Common myeloid progenitor, CD34-positive (primary cell): ENCODE measurements around the gene FASLG.

Experiments used
- CTCF ChIA-PET: fragments of 350-600 bp; sonication (Branson Sonifier 250); formaldehyde crosslinking; loops from one replicate; lab custom pipeline; 2021; ENCODE audit warnings: antibody characterized with exemption; lab: Charles Lee
- POLR2A ChIA-PET: fragments of 350-600 bp; sonication (Branson Sonifier 250); formaldehyde crosslinking; loops from one replicate; lab custom pipeline; 2021; ENCODE audit warnings: antibody characterized with exemption; lab: Charles Lee
- DNase-seq, 3 donors: peaks; one replicate each; pipeline versions ENCODE4 v3.0.0 to v3.0.0-alpha.2; 2013
- H3K27ac ChIP-seq, 2 experiments: 1 replicate in 1 of 2; 2 replicates in 1 of 2; pipeline ENCODE4 v1.7.0; 2013; ENCODE audit warnings: inconsistent platforms in 2 of 2, low read length in 2 of 2, mild to moderate bottlenecking in 2 of 2, low read depth in 1 of 2, moderate library complexity in 1 of 2; ENCODE audit not compliant: severe bottlenecking in 2 of 2, insufficient read depth in 1 of 2, poor library complexity in 1 of 2
- H3K27me3 ChIP-seq, 5 experiments: replicated peaks in 2 of 5; 1 replicate in 3 of 5; 2 replicates in 2 of 5; pipeline versions ENCODE4 v1.6.1 to v1.7.0; 2013; ENCODE audit warnings: low read length in 4 of 5, mild to moderate bottlenecking in 2 of 5, moderate library complexity in 2 of 5, inconsistent platforms in 1 of 5; ENCODE audit not compliant: insufficient read depth in 5 of 5, control insufficient read depth in 4 of 5
- H3K36me3 ChIP-seq, 4 experiments: 1 replicate in 2 of 4; 2 replicates in 2 of 4; pipeline versions ENCODE4 v1.6.1 to v1.7.0; 2013; ENCODE audit warnings: low read length in 3 of 4, control low read depth in 1 of 4, mild to moderate bottlenecking in 1 of 4; ENCODE audit not compliant: control insufficient read depth in 4 of 4, insufficient read depth in 4 of 4
- H3K4me1 ChIP-seq, 4 experiments: 1 replicate in 3 of 4; 2 replicates in 1 of 4; pipeline versions ENCODE4 v1.6.1 to v1.7.1; 2013; ENCODE audit warnings: low read length in 3 of 4, mild to moderate bottlenecking in 3 of 4, control low read depth in 1 of 4, inconsistent platforms in 1 of 4, moderate library complexity in 1 of 4; ENCODE audit not compliant: control insufficient read depth in 4 of 4, insufficient read depth in 4 of 4; ENCODE audit errors: control extremely low read depth in 1 of 4
- H3K4me3 ChIP-seq, 7 experiments: 1 replicate in 4 of 7; 2 replicates in 3 of 7; pipeline versions ENCODE4 v1.5.1 to v1.7.0; 2013; ENCODE audit warnings: mild to moderate bottlenecking in 7 of 7, low read length in 6 of 7, moderate library complexity in 6 of 7, inconsistent platforms in 2 of 7, low read depth in 2 of 7, control low read depth in 1 of 7; ENCODE audit not compliant: insufficient read depth in 4 of 7, control insufficient read depth in 1 of 7; ENCODE audit errors: extremely low read depth in 1 of 7
- H3K9me3 ChIP-seq, 5 experiments: 1 replicate in 4 of 5; 2 replicates in 1 of 5; pipeline versions ENCODE4 v1.6.1 to v1.7.1; 2013; ENCODE audit warnings: low read length in 4 of 5, mild to moderate bottlenecking in 2 of 5, inconsistent platforms in 1 of 5, low read depth in 1 of 5, moderate library complexity in 1 of 5; ENCODE audit not compliant: control insufficient read depth in 4 of 5, insufficient read depth in 2 of 5; ENCODE audit errors: control extremely low read depth in 1 of 5
- WGBS: methylation state at CpG from one replicate; pipeline ENCODE4 v1.1.5; 2013; ENCODE audit not compliant: insufficient coverage; 5-methylcytosine and 5-hydroxymethylcytosine counted together

Gene FASLG

DNA sequence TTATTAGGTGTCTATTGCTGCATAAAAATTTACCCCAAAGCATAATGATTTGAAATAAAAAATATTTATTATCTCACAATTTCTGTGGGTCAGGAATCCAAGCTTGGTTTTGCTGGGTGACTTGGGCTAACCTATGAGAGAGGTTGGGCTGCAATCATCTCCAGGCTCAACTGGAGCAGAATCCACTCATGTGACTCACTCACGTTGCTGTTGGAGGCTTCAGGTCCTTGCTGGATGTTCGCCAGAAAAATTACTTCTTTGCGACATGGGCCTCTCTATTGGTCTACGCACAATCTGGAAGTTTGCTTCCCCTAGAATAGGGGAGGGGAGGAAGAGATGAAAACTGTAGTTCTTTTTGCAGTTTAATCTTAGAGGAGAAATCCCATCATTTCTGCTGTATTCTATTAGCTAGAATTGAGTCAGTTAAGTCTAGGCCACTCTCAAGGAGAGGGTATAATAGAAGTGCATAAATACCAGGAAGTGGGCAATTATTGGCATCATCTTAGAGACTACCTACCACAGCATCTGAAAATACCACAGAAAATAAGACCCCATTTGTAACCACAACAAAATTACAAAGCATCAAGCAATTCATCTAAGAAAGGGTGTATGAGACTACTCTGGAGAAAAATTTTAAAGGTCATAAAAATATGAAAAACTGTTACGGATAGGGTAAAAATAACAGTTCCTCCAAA, 5.7 kb upstream of the FASLG start:
- WGBS, result 86% methylated on average over 4 of the region's 5 CpGs
- ChIA-PET CTCF (interaction anchor here (1.5 kb wide), 1 partner anchor 13 kb away, joined by 3 read pairs; no protein-coding TSS in a partner anchor), POLR2A (no interaction called here)
- Histone ChIP-seq H3K27me3 (no peaks in the 10 kb centered on the region), H3K9me3 (no peaks in the 10 kb centered on the region), H3K27ac (no peak overlapping the region), H3K4me1 (no peaks in the 10 kb centered on the region), H3K36me3 (no peaks in the 10 kb centered on the region), H3K4me3 (no peak overlapping the region)
- no peak for DNase-seq

DNA sequence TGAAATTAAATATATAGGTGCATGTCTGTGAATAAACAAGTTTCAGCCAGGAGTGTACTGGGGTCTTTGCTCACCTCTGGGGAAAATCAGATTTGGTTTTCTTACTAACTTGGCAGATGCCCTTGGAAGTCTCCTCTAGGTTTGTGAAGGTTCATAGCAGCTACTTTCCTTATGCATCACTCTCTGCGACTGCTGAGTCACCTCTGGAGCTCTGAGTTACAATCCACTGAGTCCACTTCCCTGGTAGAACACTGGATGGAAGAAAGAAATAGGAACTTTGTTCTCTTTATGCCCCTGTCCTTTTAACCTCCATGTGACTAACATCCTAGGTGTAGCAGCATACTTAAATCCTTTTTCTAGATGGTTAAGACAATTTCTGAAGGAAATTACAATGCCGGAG, 4.4 kb upstream of the FASLG start:
- H3K27ac ChIP-seq, result no peak overlapping the region
- CTCF ChIA-PET, result interaction anchor here (0.6 to 1.5 kb wide), 2 partner anchors 11 to 64 kb away, joined by 3 read pairs; no protein-coding TSS in a partner anchor
- no peaks in the 10 kb centered on the region for H3K4me1 ChIP-seq
- no peak overlapping the region for H3K4me3 ChIP-seq
- DNase-seq, result no peak
- no peaks in the 10 kb centered on the region for H3K36me3 ChIP-seq
- no peaks in the 10 kb centered on the region for H3K27me3 ChIP-seq
- H3K9me3 ChIP-seq, result no peaks in the 10 kb centered on the region
- WGBS, result 86% methylated on average over 1 of the region's 2 CpGs
- POLR2A ChIA-PET, result no interaction called here

DNA sequence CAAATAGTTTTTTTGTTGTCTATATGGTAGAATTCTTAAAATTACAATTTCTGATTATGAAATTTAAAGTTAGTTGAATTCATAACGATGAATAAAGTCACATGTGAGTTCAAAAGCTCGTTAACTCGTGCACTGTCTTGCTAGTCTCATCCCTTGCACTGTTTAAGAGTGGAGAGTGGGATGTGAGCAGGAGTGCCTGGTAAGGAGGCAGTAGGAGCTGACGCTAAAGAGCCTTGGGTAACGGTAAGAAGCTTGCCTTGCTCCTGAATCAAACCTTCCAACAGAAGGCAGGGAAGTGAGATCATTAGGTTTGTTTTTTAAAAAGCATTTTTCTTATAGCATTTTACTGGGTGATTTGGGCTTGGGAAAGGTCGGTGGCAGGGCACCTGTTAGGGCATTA, 2.3 kb upstream of the FASLG start:
- Histone ChIP-seq H3K27me3 (no peaks in the 10 kb centered on the region), H3K9me3 (no peaks in the 10 kb centered on the region), H3K27ac (no peak overlapping the region), H3K4me3 (no peak overlapping the region), H3K36me3 (no peaks in the 10 kb centered on the region), H3K4me1 (no peaks in the 10 kb centered on the region)
- CTCF ChIA-PET, result no interaction called here
- WGBS, result 97% methylated on average over 5 of the region's 6 CpGs
- POLR2A ChIA-PET, result no interaction called here
- DNase-seq, result no peak

DNA sequence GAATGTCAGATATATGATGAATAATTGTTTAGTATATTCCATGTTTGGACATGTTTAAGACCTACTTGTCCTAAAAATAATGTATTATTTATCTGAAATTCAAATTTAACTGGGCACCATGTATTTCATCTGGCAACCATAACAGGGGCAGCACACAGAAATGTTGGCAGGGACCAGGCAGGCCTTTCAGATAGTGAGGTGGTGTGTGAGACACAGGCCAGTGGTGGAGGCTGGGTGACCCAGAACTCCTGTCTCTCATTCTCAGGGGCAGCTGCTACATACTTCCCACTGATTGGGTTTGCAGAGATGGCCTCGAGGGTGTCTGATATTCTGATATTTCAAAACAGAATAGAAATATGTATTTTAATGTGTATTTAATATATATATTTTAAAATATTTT, 1.3 kb upstream of the FASLG start:
- Histone ChIP-seq H3K9me3 (no peaks in the 10 kb centered on the region), H3K27ac (no peak overlapping the region), H3K27me3 (no peaks in the 10 kb centered on the region), H3K4me1 (peaks cover 0 to 7% (median 4%) of the 10 kb centered on the region in 4 experiments), H3K36me3 (no peaks in the 10 kb centered on the region), H3K4me3 (no peak overlapping the region)
- no peak for DNase-seq
- ChIA-PET CTCF (no interaction called here), POLR2A (no interaction called here)
- WGBS, result no CpG with 5 or more reads among the region's 1 CpG

DNA sequence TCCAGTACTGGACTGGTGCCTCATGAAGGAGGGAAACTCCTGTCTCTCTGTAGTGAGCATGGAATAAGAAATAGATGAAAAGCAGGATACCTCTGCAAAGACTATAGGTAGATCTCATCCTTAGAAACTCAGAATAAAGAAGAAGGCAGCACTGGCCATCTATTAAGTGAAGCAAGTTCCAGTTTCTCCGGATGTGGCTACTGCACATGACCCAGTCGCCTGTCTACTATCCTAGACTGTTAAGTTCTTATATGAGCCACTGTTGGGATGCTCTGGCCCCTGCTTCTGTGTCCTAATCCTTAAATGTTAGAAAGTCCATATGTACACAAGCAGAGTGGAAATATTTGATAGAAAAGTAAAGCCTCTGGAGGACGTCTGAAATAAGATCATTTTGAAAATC, 2.2 kb downstream of the FASLG start:
- CTCF ChIA-PET, result interaction anchor here (1.0 kb wide), 1 partner anchor 60 kb away, joined by 4 read pairs; no protein-coding TSS in a partner anchor
- H3K27ac ChIP-seq, result no peak overlapping the region

DNA sequence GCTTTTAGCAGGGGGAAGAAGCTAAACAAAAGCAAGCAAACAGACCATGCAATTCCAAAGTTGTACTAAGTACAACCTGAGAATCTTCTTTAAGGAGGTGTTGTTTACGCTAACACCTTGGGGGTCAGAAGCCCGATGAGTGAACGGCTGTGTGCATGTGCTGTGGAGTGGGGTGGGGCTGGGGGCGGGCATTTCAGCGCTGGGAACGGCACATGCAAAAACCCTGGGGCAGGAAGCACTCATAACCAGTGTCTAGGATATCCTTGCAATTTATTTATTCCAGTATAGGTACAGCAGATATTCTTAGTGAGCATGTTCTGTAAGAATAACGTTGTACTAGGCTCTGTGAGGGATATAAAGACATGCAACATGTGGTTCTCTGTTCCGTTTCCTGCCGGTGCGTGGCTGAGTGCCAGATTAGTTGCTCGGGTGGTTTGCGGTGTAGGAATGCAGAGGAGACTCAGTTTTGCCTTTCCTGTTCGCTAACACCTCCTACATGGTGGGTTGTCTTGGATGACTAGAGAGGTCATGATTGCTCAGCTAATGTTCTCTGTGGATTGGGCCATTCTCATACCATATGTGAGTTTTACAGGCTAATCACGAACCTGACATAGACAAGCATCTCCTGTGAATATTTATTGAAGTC, 3.7 kb downstream of the FASLG start:
- ChIA-PET CTCF (no interaction called here), POLR2A (no interaction called here)
- no peaks in the 10 kb centered on the region for H3K9me3 ChIP-seq
- DNase-seq, result peak; percentile 79 to 94 (median 94)
- no peaks in the 10 kb centered on the region for H3K27me3 ChIP-seq
- WGBS, result 64% methylated on average over 5 of the region's 14 CpGs
- H3K27ac ChIP-seq, result no peak overlapping the region
- no peak overlapping the region for H3K4me3 ChIP-seq
- H3K36me3 ChIP-seq, result no peaks in the 10 kb centered on the region
- peaks cover 3 to 16% (median 10%) of the 10 kb centered on the region in 4 experiments for H3K4me1 ChIP-seq

More for the DNA sequence above, 2.2 kb downstream of the FASLG start:
- no peaks in the 10 kb centered on the region for H3K9me3 ChIP-seq
- H3K4me1 ChIP-seq, result peaks cover 3 to 16% (median 10%) of the 10 kb centered on the region in 4 experiments
- 100% methylated on average over 2 of the region's 3 CpGs for WGBS
- no peak overlapping the region for H3K4me3 ChIP-seq
- no peak for DNase-seq
- POLR2A ChIA-PET, result no interaction called here
- H3K36me3 ChIP-seq, result no peaks in the 10 kb centered on the region
- H3K27me3 ChIP-seq, result no peaks in the 10 kb centered on the region

DNA sequence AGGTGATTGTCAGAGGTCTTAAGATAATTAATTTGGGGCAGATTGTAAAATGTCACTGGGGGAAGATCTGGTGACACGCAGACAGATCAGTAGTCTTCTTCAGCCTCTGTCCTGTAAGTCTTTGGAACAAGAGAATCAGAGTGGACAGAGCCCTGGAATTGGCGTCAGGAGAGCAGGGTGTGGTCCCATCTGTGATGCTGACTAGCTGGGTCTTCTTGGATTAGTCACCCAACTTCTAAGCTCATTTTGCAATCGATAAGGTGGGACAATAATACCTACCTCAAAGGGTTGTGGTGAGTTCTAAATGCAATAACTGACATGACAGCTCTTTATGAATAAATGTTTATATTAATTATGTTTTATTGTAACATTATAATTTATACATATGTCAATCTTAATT, 4.8 kb downstream of the FASLG start:
- POLR2A ChIA-PET, result no interaction called here
- no peak for DNase-seq
- 100% methylated on average over 1 of the region's 3 CpGs for WGBS
- CTCF ChIA-PET, result interaction anchor here (0.7 to 1.9 kb wide), 2 partner anchors 16 to 53 kb away, joined by 3 to 4 read pairs; no protein-coding TSS in a partner anchor
- Histone ChIP-seq H3K27me3 (no peaks in the 10 kb centered on the region), H3K4me1 (peaks cover 3 to 16% (median 10%) of the 10 kb centered on the region in 4 experiments), H3K9me3 (no peaks in the 10 kb centered on the region), H3K27ac (no peak overlapping the region), H3K4me3 (no peak overlapping the region), H3K36me3 (no peaks in the 10 kb centered on the region)
